ENCODE measurements around the gene SLC4A5.

- TF ChIP-seq CTCF (IDR thresholded peaks at IDR 0.05), result no peak
- no peak for TF ChIP-seq POLR2A (IDR thresholded peaks at IDR 0.05)
These were observed 137.0 kb downstream of the SLC4A5 start for GRCh38 chr2:74206180-74206688.
